ENCODE measurements around the gene RARA. TPM values are rescaled to one million over a fixed set of nuclear protein-coding genes. Genes with fewer than 3 reads are reported as not detected.
A peak's percentile ranks its signal among the peaks of the same experiment; 100 is the strongest.

The RARA gene
- total RNA-seq, 1 donor from 2014 or later: 38.8 TPM

DNA sequence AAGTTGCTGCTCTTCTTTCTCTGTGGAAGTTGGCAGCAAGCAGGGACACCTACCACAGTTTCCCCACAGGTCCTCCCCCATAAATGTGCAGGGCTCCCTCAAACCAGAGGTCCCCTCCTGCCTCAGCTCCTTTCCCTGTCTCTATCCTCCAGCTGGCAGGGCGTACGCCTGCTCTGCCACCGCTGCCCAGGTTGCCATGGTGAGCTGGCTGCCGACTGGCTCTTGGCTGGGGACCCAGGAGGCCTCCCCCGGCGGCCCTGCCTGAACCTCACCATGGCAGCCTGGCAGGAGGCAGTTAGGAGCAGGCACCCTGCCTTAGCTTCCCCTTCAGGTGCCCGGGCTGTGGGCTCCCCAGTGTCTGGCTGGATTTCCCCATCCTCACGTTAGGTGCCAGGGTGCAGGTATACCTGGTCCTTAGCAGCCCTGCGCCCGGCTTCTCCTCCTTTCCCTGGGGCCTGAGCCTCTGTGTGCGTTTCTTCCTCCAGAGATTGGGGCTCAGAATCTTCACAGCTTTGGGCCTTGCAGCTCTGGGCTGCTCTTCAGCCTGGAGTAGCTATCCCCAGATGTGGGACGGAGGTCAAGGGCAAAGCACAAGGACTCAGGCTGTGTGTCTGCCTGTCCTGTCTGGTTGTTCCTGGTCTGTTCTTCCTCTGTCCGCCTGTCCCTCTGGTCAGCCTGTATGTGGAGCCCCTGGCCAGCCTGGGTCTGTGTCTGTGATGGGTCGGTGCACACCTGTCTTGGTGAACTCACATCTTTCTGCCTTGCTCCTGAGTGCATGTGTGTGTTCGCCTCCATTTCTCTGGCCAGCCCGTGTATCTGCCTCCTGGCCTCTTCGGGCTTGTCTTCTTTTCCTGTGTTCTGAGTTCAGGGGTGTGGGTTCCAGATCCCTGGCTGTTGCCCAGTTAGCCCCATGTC lies 39.8 kb downstream of the RARA start:
- H3K36me3 Mint-ChIP-seq (ENCODE audit: low read depth, unreplicated experiment): peaks cover 13% of the 10 kb centered on the region
- TF ChIP-seq, protein P1, sequence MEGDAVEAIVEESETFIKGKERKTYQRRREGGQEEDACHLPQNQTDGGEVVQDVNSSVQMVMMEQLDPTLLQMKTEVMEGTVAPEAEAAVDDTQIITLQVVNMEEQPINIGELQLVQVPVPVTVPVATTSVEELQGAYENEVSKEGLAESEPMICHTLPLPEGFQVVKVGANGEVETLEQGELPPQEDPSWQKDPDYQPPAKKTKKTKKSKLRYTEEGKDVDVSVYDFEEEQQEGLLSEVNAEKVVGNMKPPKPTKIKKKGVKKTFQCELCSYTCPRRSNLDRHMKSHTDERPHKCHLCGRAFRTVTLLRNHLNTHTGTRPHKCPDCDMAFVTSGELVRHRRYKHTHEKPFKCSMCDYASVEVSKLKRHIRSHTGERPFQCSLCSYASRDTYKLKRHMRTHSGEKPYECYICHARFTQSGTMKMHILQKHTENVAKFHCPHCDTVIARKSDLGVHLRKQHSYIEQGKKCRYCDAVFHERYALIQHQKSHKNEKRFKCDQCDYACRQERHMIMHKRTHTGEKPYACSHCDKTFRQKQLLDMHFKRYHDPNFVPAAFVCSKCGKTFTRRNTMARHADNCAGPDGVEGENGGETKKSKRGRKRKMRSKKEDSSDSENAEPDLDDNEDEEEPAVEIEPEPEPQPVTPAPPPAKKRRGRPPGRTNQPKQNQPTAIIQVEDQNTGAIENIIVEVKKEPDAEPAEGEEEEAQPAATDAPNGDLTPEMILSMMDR (IDR thresholded peaks at IDR 0.05; ENCODE audit: insufficient read depth, low read depth, low read length): no peak
- no peak for TF ChIP-seq EZH2 (IDR thresholded peaks at IDR 0.05; ENCODE audit: insufficient read depth, low read length)
- H3K4me1 Mint-ChIP-seq (ENCODE audit: low read depth, unreplicated experiment): peaks cover 56% of the 10 kb centered on the region
- no peak for DNase-seq (ENCODE audit: low read depth)
- peaks cover 74% of the 10 kb centered on the region for H4K20me1 ChIP-seq (ENCODE audit: insufficient read depth, low read length)
- peak overlapping the region; percentile 62 for H3K4me2 ChIP-seq (ENCODE audit: low read length)
- H3K4me3 Mint-ChIP-seq (ENCODE audit: unreplicated experiment): peak overlapping the region; percentile 57
- FAIRE-seq: no peak
- H3K27me3 Mint-ChIP-seq (ENCODE audit: low read depth, unreplicated experiment): no peaks in the 10 kb centered on the region
- peaks cover 69% of the 10 kb centered on the region for H3K79me2 ChIP-seq (ENCODE audit: insufficient read depth, low read length)
- H3K27ac ChIP-seq (ENCODE audit: low read depth, low read length): no peak overlapping the region
- no peak overlapping the region for H2AFZ ChIP-seq (ENCODE audit: low read depth, low read length)
- H3K27ac Mint-ChIP-seq (ENCODE audit: unreplicated experiment): peak overlapping the region; percentile 59
- peaks cover 22% of the 10 kb centered on the region for H3K36me3 ChIP-seq (ENCODE audit: insufficient read depth, low read length)
- no peak overlapping the region for H3K4me3 ChIP-seq (ENCODE audit: insufficient read depth, low read depth, low read length)
- no peaks in the 10 kb centered on the region for H3K9me3 ChIP-seq (ENCODE audit: insufficient read depth, low read depth, low read length)
- H3K9me3 Mint-ChIP-seq (ENCODE audit: unreplicated experiment): no peaks in the 10 kb centered on the region
- no peaks in the 10 kb centered on the region for H3K27me3 ChIP-seq (ENCODE audit: insufficient read depth, low read length)
- no peak overlapping the region for H3K9ac ChIP-seq (ENCODE audit: low read length)
- peaks cover 66% of the 10 kb centered on the region for H3K4me1 ChIP-seq (ENCODE audit: insufficient read depth, low read length)

DNA sequence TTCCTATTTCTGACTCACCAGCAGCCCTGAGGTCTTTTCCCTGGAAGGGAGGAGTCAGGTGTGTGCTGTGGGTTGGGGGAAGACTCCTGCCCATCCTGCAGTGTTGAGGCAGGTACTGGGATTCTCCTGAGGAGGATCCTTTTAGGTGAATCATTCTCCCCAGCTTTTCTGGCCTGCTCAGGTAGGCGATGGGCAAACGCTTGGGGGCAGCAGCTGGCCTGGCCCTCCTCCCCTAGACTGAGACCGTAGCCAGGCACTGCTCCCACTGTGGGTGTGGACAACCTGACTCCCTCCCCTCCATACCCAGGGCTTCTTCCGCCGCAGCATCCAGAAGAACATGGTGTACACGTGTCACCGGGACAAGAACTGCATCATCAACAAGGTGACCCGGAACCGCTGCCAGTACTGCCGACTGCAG lies 40.5 kb downstream of the RARA start:
- Histone ChIP-seq H3K27me3 (ENCODE audit: insufficient read depth, low read length) (no peaks in the 10 kb centered on the region), H2AFZ (ENCODE audit: low read depth, low read length) (no peak overlapping the region), H3K4me3 (ENCODE audit: insufficient read depth, low read depth, low read length) (no peak overlapping the region), H3K9ac (ENCODE audit: low read length) (no peak overlapping the region), H4K20me1 (ENCODE audit: insufficient read depth, low read length) (peaks cover 74% of the 10 kb centered on the region), H3K79me2 (ENCODE audit: insufficient read depth, low read length) (peaks cover 63% of the 10 kb centered on the region), H3K36me3 (ENCODE audit: insufficient read depth, low read length) (peaks cover 25% of the 10 kb centered on the region), H3K4me1 (ENCODE audit: insufficient read depth, low read length) (peaks cover 59% of the 10 kb centered on the region), H3K9me3 (ENCODE audit: insufficient read depth, low read depth, low read length) (no peaks in the 10 kb centered on the region), H3K4me2 (ENCODE audit: low read length) (peak overlapping the region; percentile 44), H3K27ac (ENCODE audit: low read depth, low read length) (no peak overlapping the region)
- TF ChIP-seq EZH2 (IDR thresholded peaks at IDR 0.05; ENCODE audit: insufficient read depth, low read length): no peak
- TF ChIP-seq, protein P1 (IDR thresholded peaks at IDR 0.05; ENCODE audit: insufficient read depth, low read depth, low read length): no peak
- peaks cover 13% of the 10 kb centered on the region for H3K36me3 Mint-ChIP-seq (ENCODE audit: low read depth, unreplicated experiment)
- H3K27me3 Mint-ChIP-seq (ENCODE audit: low read depth, unreplicated experiment): no peaks in the 10 kb centered on the region
- no peaks in the 10 kb centered on the region for H3K9me3 Mint-ChIP-seq (ENCODE audit: unreplicated experiment)
- H3K4me1 Mint-ChIP-seq (ENCODE audit: low read depth, unreplicated experiment): peaks cover 51% of the 10 kb centered on the region
- no peak overlapping the region for H3K27ac Mint-ChIP-seq (ENCODE audit: unreplicated experiment)
- FAIRE-seq: no peak
- DNase-seq (ENCODE audit: low read depth): no peak
- H3K4me3 Mint-ChIP-seq (ENCODE audit: unreplicated experiment): peak overlapping the region; percentile 57
